Fibroblast of lung (primary cell): Measurements from ENCODE around the gene UBE2J2. TPM values are rescaled to one million over a fixed set of nuclear protein-coding genes. Genes with fewer than 3 reads are reported as not detected.
A peak's percentile ranks its signal among the peaks of the same experiment; 100 is the strongest.

Experiments used
- DNase-seq, 2 donors: peaks; one replicate each; pipeline versions ENCODE4 v3.0.0 to v3.0.0-alpha.2; 2010; ENCODE audit warnings: low read depth in 2 of 2
- H2AFZ ChIP-seq: 2 replicates; pipeline ENCODE4 v1.5.1; 2012; ENCODE audit warnings: low read length, control low read depth, inconsistent platforms
- H3K27ac ChIP-seq: 2 replicates; pipeline ENCODE4 v1.5.1; 2011; ENCODE audit warnings: low read length, control low read depth; ENCODE audit not compliant: insufficient read depth
- H3K27me3 ChIP-seq: 2 replicates; pipeline ENCODE4 v1.5.1; 2011; ENCODE audit warnings: mild to moderate bottlenecking, low read length; ENCODE audit not compliant: control insufficient read depth, insufficient read depth
- H3K36me3 ChIP-seq: 2 replicates; pipeline ENCODE4 v1.5.1; 2011; ENCODE audit warnings: low read length; ENCODE audit not compliant: control insufficient read depth, insufficient read depth
- H3K4me1 ChIP-seq: 2 replicates; pipeline ENCODE4 v1.5.1; 2011; ENCODE audit warnings: low read length; ENCODE audit not compliant: control insufficient read depth, insufficient read depth; ENCODE audit errors: extremely low read depth
- H3K4me2 ChIP-seq: 2 replicates; pipeline ENCODE4 v1.5.1; 2011; ENCODE audit warnings: low read length, control low read depth; ENCODE audit not compliant: insufficient read depth; ENCODE audit errors: extremely low read depth
- H3K4me3 ChIP-seq, 4 experiments: fragments of 200-600 bp in 1 of 4; sonication (generic) in 1 of 4; replicated peaks in 1 of 4; 2 replicates each; pipeline ENCODE4 v1.5.1; 2011 to 2016; ENCODE audit warnings: low read length in 4 of 4, low read depth in 3 of 4, mild to moderate bottlenecking in 3 of 4, control low read depth in 2 of 4, inconsistent platforms in 1 of 4, mixed read lengths in 1 of 4; ENCODE audit not compliant: insufficient read depth in 1 of 4; ENCODE audit errors: control extremely low read depth in 1 of 4
- H3K79me2 ChIP-seq: 2 replicates; pipeline ENCODE4 v1.5.1; 2012; ENCODE audit warnings: mild to moderate bottlenecking, low read length, inconsistent platforms; ENCODE audit not compliant: control insufficient read depth, insufficient read depth
- H3K9ac ChIP-seq: 2 replicates; pipeline ENCODE4 v1.5.1; 2011; ENCODE audit warnings: mild to moderate bottlenecking, low read length, control low read depth; ENCODE audit not compliant: insufficient read depth
- H3K9me3 ChIP-seq: 2 replicates; pipeline ENCODE4 v1.5.1; 2012; ENCODE audit warnings: low read depth, low read length; ENCODE audit not compliant: control insufficient read depth, insufficient read depth
- H4K20me1 ChIP-seq: 2 replicates; pipeline ENCODE4 v1.5.1; 2011; ENCODE audit warnings: low read length; ENCODE audit not compliant: control insufficient read depth, insufficient read depth; ENCODE audit errors: extremely low read depth
- CTCF ChIP-seq, 2 donors: IDR thresholded peaks in 1 of 2; conservative IDR thresholded peaks in 1 of 2; 1 replicate in 1 of 2; 2 replicates in 1 of 2; pipeline ENCODE4 v1.5.1; 2011 to 2012; ENCODE audit warnings: low read length in 2 of 2, control low read depth in 1 of 2, inconsistent platforms in 1 of 2, low read depth in 1 of 2, mild to moderate bottlenecking in 1 of 2
- EZH2 ChIP-seq: IDR thresholded peaks from 2 replicates; pipeline ENCODE4 v1.5.1; 2012; ENCODE audit warnings: low read length, control low read depth, mild to moderate bottlenecking; ENCODE audit errors: missing control alignments
- polyA plus RNA-seq, 2 donors: library from polyadenylated mRNA; depleted of rRNA in 1 of 2; stranded (reverse) in 1 of 2; unstranded in 1 of 2; fragments of >200 nt; gene quantifications; 2 replicates each; pipeline ENCODE4 v1.2.1, GENCODE V29; 2011 to 2012; ENCODE audit warnings: missing spikeins in 1 of 2
- total RNA-seq: library from RNA; depleted of rRNA; stranded (reverse); fragments of >200 nt; gene quantifications from 2 replicates; pipeline ENCODE4 v1.2.1, GENCODE V29; 2014

UBE2J2 gene
- total and polyA plus RNA-seq, 2 donors (not counting 1 experiment from before 2014, with no cell fraction given): 32.3 to 47.2 TPM

GRCh38 chr1:1290238-1290731 is 16.6 kb upstream of the UBE2J2 start:
- no peaks in the 10 kb centered on the region for H3K27me3 ChIP-seq
- H3K4me2 ChIP-seq: no peak overlapping the region
- no peaks in the 10 kb centered on the region for H3K9me3 ChIP-seq
- H3K4me3 ChIP-seq: no peak overlapping the region
- TF ChIP-seq EZH2 (no peak), CTCF (conservative IDR thresholded peaks at IDR 0.05 in 1 of 2, IDR thresholded peaks at IDR 0.05 in 1 of 2; ENCODE audit: low read depth in 1 of 2, low read length in 2 of 2) (peak; percentile 62 to 64)
- no peaks in the 10 kb centered on the region for H4K20me1 ChIP-seq
- H3K36me3 ChIP-seq: peaks cover 12% of the 10 kb centered on the region
- no peak overlapping the region for H3K27ac ChIP-seq
- DNase-seq: peak; percentile 27 to 39
- no peak overlapping the region for H2AFZ ChIP-seq
- no peaks in the 10 kb centered on the region for H3K79me2 ChIP-seq
- no peaks in the 10 kb centered on the region for H3K4me1 ChIP-seq
- no peak overlapping the region for H3K9ac ChIP-seq

- no peak overlapping the region for H3K4me2 ChIP-seq
- H3K27ac ChIP-seq: no peak overlapping the region
- no peaks in the 10 kb centered on the region for H3K4me1 ChIP-seq
- H3K9ac ChIP-seq: no peak overlapping the region
- H3K36me3 ChIP-seq: no peaks in the 10 kb centered on the region
- DNase-seq: no peak
- H2AFZ ChIP-seq: no peak overlapping the region
- TF ChIP-seq EZH2 (no peak), CTCF (conservative IDR thresholded peaks at IDR 0.05 in 1 of 2, IDR thresholded peaks at IDR 0.05 in 1 of 2; ENCODE audit: low read depth in 1 of 2, low read length in 2 of 2) (no peak)
- H4K20me1 ChIP-seq: no peaks in the 10 kb centered on the region
- no peaks in the 10 kb centered on the region for H3K79me2 ChIP-seq
- H3K4me3 ChIP-seq: no peak overlapping the region
- no peaks in the 10 kb centered on the region for H3K9me3 ChIP-seq
- no peaks in the 10 kb centered on the region for H3K27me3 ChIP-seq
These were observed 13.8 kb upstream of the UBE2J2 start for GRCh38 chr1:1287288-1288110.

GRCh38 chr1:1286313-1287261 is 12.9 kb upstream of the UBE2J2 start:
- H3K79me2 ChIP-seq: no peaks in the 10 kb centered on the region
- TF ChIP-seq CTCF (conservative IDR thresholded peaks at IDR 0.05 in 1 of 2, IDR thresholded peaks at IDR 0.05 in 1 of 2; ENCODE audit: low read depth in 1 of 2, low read length in 2 of 2) (no peak), EZH2 (no peak)

More at GRCh38 chr1:1286313-1287261, 12.9 kb upstream of the UBE2J2 start:
- H3K4me2 ChIP-seq: no peak overlapping the region
- H3K9ac ChIP-seq: no peak overlapping the region
- H4K20me1 ChIP-seq: no peaks in the 10 kb centered on the region
- no peak for DNase-seq
- peaks cover 2% of the 10 kb centered on the region for H3K4me1 ChIP-seq
- H2AFZ ChIP-seq: no peak overlapping the region
- H3K4me3 ChIP-seq: no peak overlapping the region
- H3K27me3 ChIP-seq: no peaks in the 10 kb centered on the region
- H3K9me3 ChIP-seq: no peaks in the 10 kb centered on the region
- no peaks in the 10 kb centered on the region for H3K36me3 ChIP-seq
- no peak overlapping the region for H3K27ac ChIP-seq
